HepG2 (cell line): Measurements from ENCODE around the gene KIF3C. TPM values are rescaled to one million over a fixed set of nuclear protein-coding genes. Genes with fewer than 3 reads are reported as not detected.
"Not testable (repeated sequence)": the region's sequence is repeated elsewhere in the genome, so short reads cannot be mapped to it uniquely, and the experiment has no call there.

Experiments used
- ATAC-seq: fragments of 200-7000 bp; cut with Tn5 transposase; 3 replicates; pipeline ENCODE4 v1.9.1; 2020; ENCODE audit warnings: mild to moderate bottlenecking, moderate library complexity
- BruUV-seq: library from RNA; stranded (reverse); fragments of 400-500 nt; replicated peaks from 2 replicates; lab custom pipeline; 2021; lab: Mats Ljungman, UMichigan
- CTCF ChIA-PET: fragments of 300-600 bp; formaldehyde crosslinking; extraction: SDS; loops from one replicate; lab custom pipeline; 2021; ENCODE audit warnings: low total read pairs, inconsistent platforms, low intra/inter-chr PET ratio; lab: Yijun Ruan, JAX
- POLR2A ChIA-PET: fragments of 350-600 bp; sonication (Branson Sonifier 250); formaldehyde crosslinking; loops from one replicate; lab custom pipeline; 2020; ENCODE audit warnings: antibody characterized with exemption, inconsistent platforms; lab: Yijun Ruan, JAX
- DNase-seq: peaks from one replicate; pipeline ENCODE4 v3.0.0-alpha.2; 2015; ENCODE audit warnings: low spot score
- FAIRE-seq: peaks from 3 replicates; lab custom pipeline; 2011; peaks lifted over from hg19 to GRCh38; lab: Jason Lieb, UNC
- H2AFZ ChIP-seq: one replicate; pipeline ENCODE4 v1.6.1; 2011; ENCODE audit warnings: low read length, inconsistent platforms
- H3K27ac ChIP-seq: fragments of 300-600 bp; 3 replicates; pipeline ENCODE4 v1.8.0; 2011; ENCODE audit warnings: mixed run types, mild to moderate bottlenecking, mixed read lengths, low read length, inconsistent platforms; ENCODE audit not compliant: insufficient read depth; ENCODE audit errors: extremely low read length
- H3K27me3 ChIP-seq, 2 experiments: fragments of 200-600 bp in 1 of 2; 2 replicates in 1 of 2; 3 replicates in 1 of 2; pipeline versions ENCODE4 v1.6.0 to v1.8.0; 2011; ENCODE audit warnings: low read length in 2 of 2, mild to moderate bottlenecking in 2 of 2, moderate library complexity in 2 of 2, inconsistent platforms in 1 of 2; ENCODE audit not compliant: insufficient read depth in 2 of 2, control insufficient read depth in 1 of 2
- H3K36me3 ChIP-seq, 2 experiments: fragments of 200-600 bp in 1 of 2; replicated peaks in 1 of 2; 2 replicates in 1 of 2; 3 replicates in 1 of 2; pipeline versions ENCODE4 v1.5.1 to v1.8.0; 2011; ENCODE audit warnings: low read length in 2 of 2, inconsistent platforms in 1 of 2; ENCODE audit not compliant: insufficient read depth in 2 of 2, control insufficient read depth in 1 of 2
- H3K4me1 ChIP-seq: 2 replicates; pipeline ENCODE4 v1.5.1; 2012; ENCODE audit warnings: low read length, inconsistent platforms; ENCODE audit not compliant: insufficient read depth
- H3K4me2 ChIP-seq: 2 replicates; pipeline ENCODE4 v1.6.0; 2011; ENCODE audit warnings: low read depth, low read length, inconsistent platforms
- H3K4me3 ChIP-seq, 3 experiments: fragments of 200-600 bp in 1 of 3; sonication (generic), shearing (Covaris generic) in 1 of 3; replicated peaks in 1 of 3; 2 replicates each; pipeline ENCODE4 v1.5.1; 2011 to 2016; ENCODE audit warnings: low read length in 3 of 3, inconsistent platforms in 2 of 3, low read depth in 2 of 3, mild to moderate bottlenecking in 2 of 3, control low read depth in 1 of 3, mixed read lengths in 1 of 3; ENCODE audit not compliant: insufficient read depth in 1 of 3
- H3K79me2 ChIP-seq: one replicate; pipeline ENCODE4 v1.6.1; 2011; ENCODE audit warnings: low read length, inconsistent platforms; ENCODE audit not compliant: insufficient read depth
- H3K9ac ChIP-seq: 2 replicates; pipeline ENCODE4 v1.6.0; 2011; ENCODE audit warnings: mild to moderate bottlenecking, low read depth, low read length, inconsistent platforms; ENCODE audit not compliant: insufficient read depth
- H3K9me3 ChIP-seq: 2 replicates; pipeline ENCODE4 v1.5.1; 2012; ENCODE audit warnings: mild to moderate bottlenecking, low read length
- H4K20me1 ChIP-seq: 2 replicates; pipeline ENCODE4 v1.6.0; 2011; ENCODE audit warnings: inconsistent platforms, mild to moderate bottlenecking, low read length, moderate library complexity; ENCODE audit not compliant: insufficient read depth
- ARNT ChIP-seq: fragments of 450-650 bp; IDR thresholded peaks from 2 replicates; pipeline ENCODE4 v1.6.1; 2017
- BCL6 ChIP-seq: IDR thresholded peaks from 2 replicates; pipeline ENCODE4 v1.6.1; 2016; ENCODE audit warnings: missing genetic modification reagents, missing compliant biosample characterization
- FOXA1 ChIP-seq, 2 experiments: fragments of 450-650 bp in 1 of 2; sonication (generic) in 1 of 2; formaldehyde crosslinking in 1 of 2; IDR thresholded peaks; 2 replicates each; pipeline versions ENCODE4 v1.4.0 to v1.6.1; 2016 to 2020; ENCODE audit warnings: missing genetic modification reagents in 1 of 2
- FOXP1 ChIP-seq, 2 experiments: fragments of 450-650 bp in 1 of 2; IDR thresholded peaks; 2 replicates each; pipeline ENCODE4 v1.6.1; 2017 to 2018; ENCODE audit warnings: antibody characterized with exemption in 1 of 2
- PITX1 ChIP-seq: sonication (generic); formaldehyde crosslinking; IDR thresholded peaks from 2 replicates; pipeline ENCODE4 v1.5.1; 2020; ENCODE audit warnings: mild to moderate bottlenecking, missing genetic modification reagents
- POLR2A ChIP-seq, 2 experiments: IDR thresholded peaks; 2 replicates each; pipeline ENCODE4 v1.6.1; 2011; ENCODE audit warnings: low read depth in 2 of 2, low read length in 2 of 2, mild to moderate bottlenecking in 1 of 2, moderate library complexity in 1 of 2; ENCODE audit not compliant: insufficient read depth in 1 of 2
- RELA ChIP-seq: sonication (generic); formaldehyde crosslinking; IDR thresholded peaks from 2 replicates; pipeline ENCODE4 v1.4.0; 2020; ENCODE audit warnings: missing genetic modification reagents
- SNAPC2 ChIP-seq: sonication (generic); formaldehyde crosslinking; IDR thresholded peaks from 2 replicates; pipeline ENCODE4 v1.8.1; 2022; ENCODE audit warnings: mild to moderate bottlenecking, missing genetic modification reagents
- ZBTB3 ChIP-seq: sonication (generic); formaldehyde crosslinking; IDR thresholded peaks from 2 replicates; pipeline ENCODE4 v1.4.0; 2020; ENCODE audit warnings: low read depth, mild to moderate bottlenecking, moderate library complexity, missing genetic modification reagents, borderline replicate concordance
- ZIK1 ChIP-seq: sonication (generic); formaldehyde crosslinking; IDR thresholded peaks from 2 replicates; pipeline ENCODE4 v1.5.0; 2020; ENCODE audit warnings: mild to moderate bottlenecking, low read depth, missing genetic modification reagents, borderline replicate concordance
- ZKSCAN8 ChIP-seq: IDR thresholded peaks from 2 replicates; pipeline ENCODE4 v1.6.1; 2016; ENCODE audit warnings: borderline replicate concordance, missing genetic modification reagents, missing compliant biosample characterization
- ZNF883 ChIP-seq: sonication (generic); formaldehyde crosslinking; IDR thresholded peaks from 2 replicates; pipeline ENCODE4 v1.5.1; 2020; ENCODE audit warnings: mild to moderate bottlenecking, missing genetic modification reagents; ENCODE audit errors: not compliant biosample characterization
- WGBS: methylation state at CpG from one replicate; pipeline ENCODE4 v1.1.6; 2017; ENCODE audit warnings: low lambda C conversion rate; 5-methylcytosine and 5-hydroxymethylcytosine counted together
- in situ Hi-C: cut with HindIII; loops from 2 replicates; pipeline ENCODE4 v1.10.0; 2017; ENCODE audit warnings: low pct_unique_long_range_greater_than_20kb; ENCODE audit not compliant: extremely low pct_ligation_motif_present
- intact Hi-C: fragments of 100-400 bp; cut with micrococcal nuclease; formaldehyde crosslinking; loops from one replicate; pipeline ENCODE4 v1.10.0; 2022; ENCODE audit not compliant: unreplicated experiment
- polyA plus RNA-seq, 8 experiments: library from polyadenylated mRNA; depleted of rRNA in 3 of 8; stranded (reverse) in 7 of 8; unstranded in 1 of 8; fragments of >200 nt; fragmentation: Illumina TruSeq in 4 of 8; extraction: Trizol in 4 of 8; gene quantifications; 2 replicates each; pipeline versions ENCODE4 v1.2.1 to v1.2.3, GENCODE V29; 2011 to 2016; ENCODE audit warnings: low read depth in 4 of 8, missing spikeins in 1 of 8, mixed read lengths in 1 of 8; ENCODE audit not compliant: insufficient read depth in 1 of 8
- total RNA-seq, 5 experiments: library from RNA; depleted of rRNA; stranded (reverse); fragments of >200 nt; fragmentation: Illumina TruSeq; extraction: Trizol; gene quantifications; 2 replicates each; pipeline ENCODE4 v1.2.3, GENCODE V29; 2016; ENCODE audit warnings: low read depth in 1 of 5
- TF ChIP-seq, protein P1 (sequence below): IDR thresholded peaks from 2 replicates; pipeline ENCODE4 v1.6.1; 2016; ENCODE audit warnings: missing biosample characterization, missing genetic modification reagents, low read depth
- TF ChIP-seq, protein P2 (sequence below): sonication (generic); formaldehyde crosslinking; IDR thresholded peaks from 2 replicates; pipeline ENCODE4 v1.8.0; 2022; ENCODE audit warnings: mild to moderate bottlenecking, missing genetic modification reagents; ENCODE audit not compliant: insufficient replicate concordance
- TF ChIP-seq, protein P3 (sequence below): sonication (generic); formaldehyde crosslinking; conservative IDR thresholded peaks from 2 replicates; pipeline ENCODE4 v1.8.1; 2023; ENCODE audit warnings: missing genetic modification reagents

Gene KIF3C
- total and polyA plus RNA-seq, 2 of the 13 experiments (the other 11 are each of a cell fraction or from before 2014, with no cell fraction given), result 3.6 to 4.9 TPM

DNA sequence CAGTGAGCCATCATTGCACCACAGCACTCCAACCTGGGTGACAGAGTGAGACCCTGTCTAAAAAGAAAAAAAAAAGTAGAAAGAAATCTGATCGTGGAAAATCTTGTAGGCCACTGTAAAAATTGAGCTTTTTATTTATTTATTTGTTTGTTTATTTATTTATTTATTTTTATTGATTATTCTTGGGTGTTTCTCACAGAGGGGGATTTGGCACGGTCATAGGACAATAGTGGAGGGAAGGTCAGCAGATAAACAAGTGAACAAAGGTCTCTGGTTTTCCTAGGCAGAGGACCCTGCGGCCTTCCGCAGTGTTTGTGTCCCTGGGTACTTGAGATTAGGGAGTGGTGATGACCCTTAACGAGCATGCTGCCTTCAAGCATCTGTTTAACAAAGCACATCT, 72.7 kb downstream of the KIF3C start:
- FAIRE-seq, H3K9ac ChIP-seq, CTCF ChIA-PET, H3K27ac ChIP-seq, H3K4me3 ChIP-seq, H3K36me3 ChIP-seq, H3K4me2 ChIP-seq, H3K27me3 ChIP-seq, ATAC-seq, H3K79me2 ChIP-seq, intact Hi-C loops, DNase-seq, H3K9me3 ChIP-seq, in situ Hi-C loops, H4K20me1 ChIP-seq, BruUV-seq, H2AFZ ChIP-seq: not testable (repeated sequence)
- TF ChIP-seq BCL6 (CRISPR knock-in tag), result peak; percentile 56
- peak; percentile 60; the same call in 1 of the 2 replicates for TF ChIP-seq FOXP1 (IDR thresholded peaks at IDR 0.05)
- peak; percentile 30; the same call in 1 of the 2 replicates for TF ChIP-seq FOXP1 (CRISPR knock-in tag; IDR thresholded peaks at IDR 0.05)
- POLR2A ChIA-PET, result interaction anchor here (0.8 to 1.3 kb wide), 2 partner anchors 26 to 31 kb away, joined by 4 to 6 read pairs; partner anchors contain the start of gene ASXL2
- H3K4me1 ChIP-seq, result peaks cover 13% of the 10 kb centered on the region
- WGBS, result 8% methylated on average over 5 of the region's 5 CpGs

DNA sequence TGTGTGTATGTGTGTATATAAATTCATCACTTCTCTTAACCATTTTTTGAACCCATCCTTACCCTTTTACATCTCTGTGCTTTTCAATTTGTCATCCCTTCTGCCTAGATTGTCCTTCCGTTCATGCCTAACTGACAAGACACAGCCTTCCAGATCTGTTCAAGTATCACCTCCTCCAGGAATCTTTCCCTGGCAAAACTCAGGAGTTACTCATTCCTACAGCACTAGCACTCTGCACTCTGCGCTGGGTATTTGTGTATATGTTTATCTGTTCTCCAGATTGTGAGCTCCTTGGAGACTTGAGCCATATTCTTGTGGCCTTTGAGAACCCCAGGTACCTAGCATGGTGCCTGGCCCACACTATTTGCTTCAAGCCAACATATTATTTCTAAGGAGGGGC, 77.2 kb downstream of the KIF3C start:
- DNase-seq (no peak), FAIRE-seq (no peak), ATAC-seq (no peak)
- Histone ChIP-seq H3K27me3 (no peaks in the 10 kb centered on the region), H3K27ac (no peak overlapping the region), H3K4me1 (no peaks in the 10 kb centered on the region), H3K79me2 (no peaks in the 10 kb centered on the region), H2AFZ (no peak overlapping the region), H3K9ac (no peak overlapping the region), H3K4me2 (no peak overlapping the region), H3K36me3 (no peaks in the 10 kb centered on the region), H4K20me1 (no peaks in the 10 kb centered on the region), H3K4me3 (no peak overlapping the region), H3K9me3 (no peaks in the 10 kb centered on the region)
- 82% methylated on average over 2 of the region's 2 CpGs for WGBS
- CTCF ChIA-PET, result no interaction called here
- BruUV-seq, result no TSS peak
- POLR2A ChIA-PET, result interaction anchor here (1.8 kb wide), 1 partner anchor 26 kb away, joined by 5 read pairs; the partner anchor contains the start of gene ASXL2
- intact Hi-C loops (no loop called here), in situ Hi-C loops (no loop called here)
- no peak for TF ChIP-seq POLR2A (IDR thresholded peaks at IDR 0.05; ENCODE audit: insufficient read depth in 1 of 2, low read depth in 2 of 2, low read length in 2 of 2)
- TF ChIP-seq ZBTB3, result no peak
- no peak for TF ChIP-seq ARNT
- TF ChIP-seq RELA (CRISPR knock-in tag), result no peak
- no peak for TF ChIP-seq PITX1 (CRISPR knock-in tag)
- TF ChIP-seq, protein P1, sequence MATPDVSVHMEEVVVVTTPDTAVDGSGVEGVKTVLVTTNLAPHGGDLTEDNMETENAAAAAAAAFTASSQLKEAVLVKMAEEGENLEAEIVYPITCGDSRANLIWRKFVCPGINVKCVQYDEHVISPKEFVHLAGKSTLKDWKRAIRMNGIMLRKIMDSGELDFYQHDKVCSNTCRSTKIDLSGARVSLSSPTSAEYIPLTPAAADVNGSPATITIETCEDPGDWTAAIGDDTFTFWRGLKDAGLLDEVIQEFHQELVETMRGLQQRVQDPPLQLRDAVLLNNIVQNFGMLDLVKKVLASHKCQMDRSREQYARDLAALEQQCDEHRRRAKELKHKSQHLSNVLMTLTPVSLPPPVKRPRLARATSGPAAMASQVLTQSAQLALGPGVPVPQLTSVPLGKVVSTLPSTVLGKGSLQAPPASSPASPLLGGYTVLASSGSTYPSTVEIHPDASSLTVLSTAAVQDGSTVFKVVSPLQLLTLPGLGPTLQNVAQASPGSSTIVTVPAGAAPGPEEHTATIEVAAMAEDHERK (CRISPR knock-in tag), result no peak
- TF ChIP-seq ZKSCAN8 (CRISPR knock-in tag), result no peak
- TF ChIP-seq SNAPC2 (CRISPR knock-in tag), result no peak
- TF ChIP-seq, protein P2, sequence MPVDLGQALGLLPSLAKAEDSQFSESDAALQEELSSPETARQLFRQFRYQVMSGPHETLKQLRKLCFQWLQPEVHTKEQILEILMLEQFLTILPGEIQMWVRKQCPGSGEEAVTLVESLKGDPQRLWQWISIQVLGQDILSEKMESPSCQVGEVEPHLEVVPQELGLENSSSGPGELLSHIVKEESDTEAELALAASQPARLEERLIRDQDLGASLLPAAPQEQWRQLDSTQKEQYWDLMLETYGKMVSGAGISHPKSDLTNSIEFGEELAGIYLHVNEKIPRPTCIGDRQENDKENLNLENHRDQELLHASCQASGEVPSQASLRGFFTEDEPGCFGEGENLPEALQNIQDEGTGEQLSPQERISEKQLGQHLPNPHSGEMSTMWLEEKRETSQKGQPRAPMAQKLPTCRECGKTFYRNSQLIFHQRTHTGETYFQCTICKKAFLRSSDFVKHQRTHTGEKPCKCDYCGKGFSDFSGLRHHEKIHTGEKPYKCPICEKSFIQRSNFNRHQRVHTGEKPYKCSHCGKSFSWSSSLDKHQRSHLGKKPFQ (CRISPR knock-in tag), result no peak
- TF ChIP-seq, protein P3, sequence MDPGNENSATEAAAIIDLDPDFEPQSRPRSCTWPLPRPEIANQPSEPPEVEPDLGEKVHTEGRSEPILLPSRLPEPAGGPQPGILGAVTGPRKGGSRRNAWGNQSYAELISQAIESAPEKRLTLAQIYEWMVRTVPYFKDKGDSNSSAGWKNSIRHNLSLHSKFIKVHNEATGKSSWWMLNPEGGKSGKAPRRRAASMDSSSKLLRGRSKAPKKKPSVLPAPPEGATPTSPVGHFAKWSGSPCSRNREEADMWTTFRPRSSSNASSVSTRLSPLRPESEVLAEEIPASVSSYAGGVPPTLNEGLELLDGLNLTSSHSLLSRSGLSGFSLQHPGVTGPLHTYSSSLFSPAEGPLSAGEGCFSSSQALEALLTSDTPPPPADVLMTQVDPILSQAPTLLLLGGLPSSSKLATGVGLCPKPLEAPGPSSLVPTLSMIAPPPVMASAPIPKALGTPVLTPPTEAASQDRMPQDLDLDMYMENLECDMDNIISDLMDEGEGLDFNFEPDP (CRISPR knock-in tag), result no peak
- no peak for TF ChIP-seq ZNF883 (CRISPR knock-in tag)
- no peak for TF ChIP-seq ZIK1 (CRISPR knock-in tag)
- TF ChIP-seq FOXA1 (IDR thresholded peaks at IDR 0.05), result no peak
- TF ChIP-seq FOXA1 (CRISPR knock-in tag; IDR thresholded peaks at IDR 0.05), result no peak
